Ectodermal cell (in vitro differentiated cells): Measurements from ENCODE around the gene USP10.

Experiments used
- H3K27ac ChIP-seq: 2 replicates; pipeline ENCODE4 v1.7.0; 2013; ENCODE audit warnings: mild to moderate bottlenecking, low read depth, low read length; ENCODE audit not compliant: insufficient read depth, poor library complexity, severe bottlenecking
- H3K27me3 ChIP-seq: 2 replicates; pipeline ENCODE4 v1.7.0; 2013; ENCODE audit warnings: mild to moderate bottlenecking, low read length; ENCODE audit not compliant: insufficient read depth, control insufficient read depth, poor library complexity, severe bottlenecking
- H3K36me3 ChIP-seq: one replicate; pipeline ENCODE4 v1.7.0; 2013; ENCODE audit warnings: low read length; ENCODE audit not compliant: control insufficient read depth, insufficient read depth
- H3K4me1 ChIP-seq: one replicate; pipeline ENCODE4 v1.7.0; 2013; ENCODE audit warnings: low read length; ENCODE audit not compliant: control insufficient read depth, insufficient read depth
- H3K4me3 ChIP-seq: 2 replicates; pipeline ENCODE4 v1.7.0; 2013; ENCODE audit warnings: low read depth, low read length, control low read depth; ENCODE audit not compliant: insufficient read depth
- H3K9me3 ChIP-seq: 2 replicates; pipeline ENCODE4 v1.7.0; 2013; ENCODE audit warnings: mild to moderate bottlenecking, low read length, moderate library complexity; ENCODE audit not compliant: control insufficient read depth
- WGBS, 2 experiments: methylation state at CpG; one replicate each; pipeline ENCODE4 v1.1.7; 2013; ENCODE audit warnings: missing lambda C conversion rate in 2 of 2; 5-methylcytosine and 5-hydroxymethylcytosine counted together

The USP10 gene

GRCh38 chr16:84810518-84811273, 110.9 kb downstream of the USP10 start:
- Histone ChIP-seq H3K36me3 (no peaks in the 10 kb centered on the region), H3K9me3 (no peaks in the 10 kb centered on the region), H3K4me1 (no peaks in the 10 kb centered on the region), H3K4me3 (no peak overlapping the region), H3K27ac (no peak overlapping the region), H3K27me3 (no peaks in the 10 kb centered on the region)
- 93 to 95% methylated on average over 17 of the region's 17 CpGs for WGBS, 2 experiments

- Histone ChIP-seq H3K27me3 (no peaks in the 10 kb centered on the region), H3K4me3 (no peak overlapping the region), H3K9me3 (no peaks in the 10 kb centered on the region), H3K36me3 (no peaks in the 10 kb centered on the region), H3K27ac (no peak overlapping the region), H3K4me1 (no peaks in the 10 kb centered on the region)
- WGBS, 2 experiments = 93 to 97% methylated on average over 2 of the region's 2 CpGs
Measured at GRCh38 chr16:84811529-84811928, 111.7 kb downstream of the USP10 start.

GRCh38 chr16:84813141-84813934, 113.5 kb downstream of the USP10 start:
- Histone ChIP-seq H3K4me1 (no peaks in the 10 kb centered on the region), H3K36me3 (no peaks in the 10 kb centered on the region), H3K27me3 (peaks cover 6% of the 10 kb centered on the region), H3K9me3 (no peaks in the 10 kb centered on the region), H3K4me3 (no peak overlapping the region), H3K27ac (no peak overlapping the region)
- WGBS, 2 experiments = 79 to 81% methylated on average over 15 of the region's 15 CpGs

GRCh38 chr16:84815462-84815861, 115.7 kb downstream of the USP10 start:
- Histone ChIP-seq H3K9me3 (no peaks in the 10 kb centered on the region), H3K27me3 (peaks cover 27% of the 10 kb centered on the region), H3K4me3 (no peak overlapping the region), H3K36me3 (no peaks in the 10 kb centered on the region), H3K4me1 (no peaks in the 10 kb centered on the region), H3K27ac (no peak overlapping the region)
- WGBS, 2 experiments = 77 to 79% methylated on average over 7 of the region's 7 CpGs

GRCh38 chr16:84816023-84816422, 116.2 kb downstream of the USP10 start:
- H3K9me3 ChIP-seq = no peaks in the 10 kb centered on the region
- no peaks in the 10 kb centered on the region for H3K36me3 ChIP-seq
- H3K27me3 ChIP-seq = peaks cover 33% of the 10 kb centered on the region
- no peaks in the 10 kb centered on the region for H3K4me1 ChIP-seq
- no peak overlapping the region for H3K27ac ChIP-seq
- H3K4me3 ChIP-seq = no peak overlapping the region
- WGBS, 2 experiments = 90 to 93% methylated on average over 7 of the region's 7 CpGs

GRCh38 chr16:84816485-84816884, 116.7 kb downstream of the USP10 start:
- no peak overlapping the region for H3K4me3 ChIP-seq
- no peak overlapping the region for H3K27ac ChIP-seq
- peaks cover 38% of the 10 kb centered on the region for H3K27me3 ChIP-seq
- no peaks in the 10 kb centered on the region for H3K4me1 ChIP-seq
- H3K36me3 ChIP-seq = no peaks in the 10 kb centered on the region
- H3K9me3 ChIP-seq = no peaks in the 10 kb centered on the region
- WGBS, 2 experiments = 89% methylated on average over 10 of the region's 10 CpGs

GRCh38 chr16:84817206-84817605, 117.4 kb downstream of the USP10 start:
- 85 to 87% methylated on average over 10 of the region's 10 CpGs for WGBS, 2 experiments
- Histone ChIP-seq H3K36me3 (no peaks in the 10 kb centered on the region), H3K4me3 (no peak overlapping the region), H3K27ac (no peak overlapping the region), H3K4me1 (no peaks in the 10 kb centered on the region), H3K9me3 (no peaks in the 10 kb centered on the region), H3K27me3 (peaks cover 45% of the 10 kb centered on the region)

- Histone ChIP-seq H3K9me3 (no peaks in the 10 kb centered on the region), H3K36me3 (no peaks in the 10 kb centered on the region), H3K4me3 (no peak overlapping the region), H3K4me1 (no peaks in the 10 kb centered on the region), H3K27ac (no peak overlapping the region), H3K27me3 (peaks cover 49% of the 10 kb centered on the region)
- WGBS, 2 experiments = 63 to 71% methylated on average over 2 of the region's 2 CpGs
Measured at GRCh38 chr16:84817613-84818012, 117.8 kb downstream of the USP10 start.

- no peak overlapping the region for H3K4me3 ChIP-seq
- H3K36me3 ChIP-seq = no peaks in the 10 kb centered on the region
- no peaks in the 10 kb centered on the region for H3K9me3 ChIP-seq
- H3K4me1 ChIP-seq = no peaks in the 10 kb centered on the region
- WGBS, 2 experiments = 88 to 90% methylated on average over 2 of the region's 2 CpGs
- H3K27ac ChIP-seq = no peak overlapping the region
- peaks cover 49% of the 10 kb centered on the region for H3K27me3 ChIP-seq
Measured at GRCh38 chr16:84818133-84818532, 118.3 kb downstream of the USP10 start.

GRCh38 chr16:84818989-84819643, 119.3 kb downstream of the USP10 start:
- 54% methylated on average over 29 of the region's 29 CpGs for WGBS, 2 experiments
- Histone ChIP-seq H3K27ac (no peak overlapping the region), H3K27me3 (peaks cover 49% of the 10 kb centered on the region), H3K9me3 (no peaks in the 10 kb centered on the region), H3K4me3 (no peak overlapping the region), H3K36me3 (no peaks in the 10 kb centered on the region), H3K4me1 (no peaks in the 10 kb centered on the region)
